PFSK-1 (cell line): ENCODE data around the gene KCNH8.

Source experiments
- FOXP2 ChIP-seq: optimal IDR thresholded peaks from 2 replicates; pipeline ENCODE3; 2011; ENCODE audit warnings: borderline replicate concordance, control low read depth, inconsistent platforms; ENCODE audit not compliant: insufficient read depth; ENCODE audit errors: extremely low read length, extremely low read depth
- POLR2AphosphoS5 ChIP-seq: IDR thresholded peaks from 2 replicates; pipeline ENCODE4 v1.6.1; 2012; ENCODE audit warnings: low read depth, mild to moderate bottlenecking, control low read depth, low read length, moderate library complexity
- REST ChIP-seq, 2 experiments: IDR thresholded peaks; 2 replicates each; pipeline versions ENCODE4 v1.6.1 to v1.8.0; 2011 to 2012; ENCODE audit warnings: low read depth in 2 of 2, low read length in 2 of 2, control low read depth in 1 of 2, inconsistent platforms in 1 of 2, mild to moderate bottlenecking in 1 of 2, moderate library complexity in 1 of 2; ENCODE audit not compliant: insufficient read depth in 1 of 2
- SIN3A ChIP-seq: IDR thresholded peaks from 2 replicates; pipeline ENCODE4 v1.6.1; 2012; ENCODE audit warnings: mild to moderate bottlenecking, low read length, moderate library complexity, borderline replicate concordance; ENCODE audit not compliant: insufficient read depth
- TAF1 ChIP-seq: IDR thresholded peaks from 2 replicates; pipeline ENCODE4 v1.6.1; 2012; ENCODE audit warnings: low read length, control low read depth, borderline replicate concordance; ENCODE audit not compliant: insufficient read depth

KCNH8 gene

DNA sequence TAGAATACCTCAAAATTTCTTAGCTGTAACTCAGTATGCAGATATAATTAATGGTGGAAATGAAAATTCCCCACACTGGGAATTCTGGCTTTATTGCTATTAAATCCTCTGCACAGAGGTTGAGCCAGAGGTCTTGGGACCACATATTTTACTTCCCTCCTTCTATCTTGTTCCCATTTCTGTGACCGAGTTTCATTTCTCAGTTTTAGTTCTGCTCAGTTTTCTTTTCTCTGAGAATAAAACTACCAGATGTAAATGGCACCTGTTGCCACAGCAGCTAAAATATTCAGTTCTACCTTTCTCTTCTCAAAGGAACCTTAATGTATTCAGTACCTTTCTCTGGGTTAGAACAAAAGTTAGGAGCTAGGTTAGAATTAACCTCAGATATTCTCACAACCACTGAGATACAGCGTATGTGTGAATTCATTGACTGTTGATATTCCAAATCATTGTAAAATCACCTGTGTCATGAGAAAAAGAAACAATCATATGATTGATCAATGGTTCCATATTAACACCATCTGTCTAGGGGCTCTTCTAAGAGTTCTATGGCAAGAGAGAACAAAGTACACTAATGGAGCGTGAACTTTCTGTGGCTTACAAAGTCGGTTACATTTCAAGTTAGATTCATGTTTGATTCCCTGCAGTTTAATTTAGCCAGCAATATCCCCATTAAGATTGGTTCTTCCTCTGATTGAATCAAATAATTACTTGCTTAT, 411.6 kb downstream of the KCNH8 start:
- TF ChIP-seq POLR2AphosphoS5 (no peak), FOXP2 (no peak), REST (IDR thresholded peaks at IDR 0.05; ENCODE audit: insufficient read depth in 1 of 2, low read depth in 2 of 2, low read length in 2 of 2) (no peak), SIN3A (no peak), TAF1 (no peak)

DNA sequence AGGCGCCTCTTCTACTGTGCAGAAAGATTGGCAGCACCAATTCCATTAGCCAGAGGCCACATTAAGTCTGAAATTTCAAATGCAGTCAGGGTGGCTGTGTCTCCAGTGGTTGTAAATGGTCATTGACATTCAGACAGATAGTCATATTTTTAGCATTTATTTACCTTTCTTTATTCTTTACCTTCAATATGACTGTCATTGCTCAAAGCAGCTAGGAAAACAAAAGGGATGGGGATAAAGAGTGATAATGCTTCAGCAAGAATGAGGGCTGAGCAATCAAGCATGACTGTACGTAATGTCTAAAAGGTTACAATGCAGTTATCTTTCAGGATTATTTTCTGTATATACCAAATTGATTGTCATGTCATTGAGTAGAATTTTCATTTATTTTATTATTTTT, 425.3 kb downstream of the KCNH8 start:
- TF ChIP-seq SIN3A (no peak), REST (IDR thresholded peaks at IDR 0.05; ENCODE audit: insufficient read depth in 1 of 2, low read depth in 2 of 2, low read length in 2 of 2) (no peak), FOXP2 (no peak), POLR2AphosphoS5 (no peak), TAF1 (no peak)

DNA sequence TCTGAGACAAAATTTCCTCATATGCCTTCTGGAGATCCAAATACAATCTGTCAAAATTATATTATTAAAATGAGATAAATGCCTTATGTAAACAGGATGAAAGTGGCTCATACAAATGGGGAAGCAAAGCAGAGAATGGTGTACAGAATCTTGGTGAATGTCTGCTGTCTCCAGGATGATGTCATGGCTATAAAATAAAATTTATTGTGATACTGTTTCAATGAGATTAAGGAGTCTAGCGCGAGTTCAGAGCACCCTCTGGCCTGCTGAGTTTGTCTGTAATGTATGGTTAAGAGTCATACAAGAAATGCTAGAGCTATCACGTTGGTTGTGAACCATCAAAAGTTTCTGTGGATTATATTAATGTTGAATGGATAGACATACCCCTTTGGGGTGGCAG, 426.0 kb downstream of the KCNH8 start:
- TF ChIP-seq FOXP2 (no peak), TAF1 (no peak), POLR2AphosphoS5 (no peak), REST (IDR thresholded peaks at IDR 0.05; ENCODE audit: insufficient read depth in 1 of 2, low read depth in 2 of 2, low read length in 2 of 2) (no peak), SIN3A (no peak)

GRCh38 chr3:19576343-19576742, 428.0 kb downstream of the KCNH8 start:
- TF ChIP-seq SIN3A, result no peak
- no peak for TF ChIP-seq POLR2AphosphoS5
- no peak for TF ChIP-seq FOXP2
- no peak for TF ChIP-seq TAF1
- TF ChIP-seq REST (IDR thresholded peaks at IDR 0.05; ENCODE audit: insufficient read depth in 1 of 2, low read depth in 2 of 2, low read length in 2 of 2), result no peak
